Stimulated activated CD4-positive, alpha-beta T cell treated with anti-CD3 and anti-CD28 coated beads, Interleukin-1b, Interleukin-23, amount 100 ng/mL, for 1 hour (primary cell): Measurements from ENCODE around the gene NR5A2.

Source experiments
- DNase-seq, 2 donors: peaks; one replicate each; pipeline ENCODE4 v3.0.0-alpha.2; 2020; ENCODE audit warnings: low read depth in 2 of 2

Gene NR5A2

DNA sequence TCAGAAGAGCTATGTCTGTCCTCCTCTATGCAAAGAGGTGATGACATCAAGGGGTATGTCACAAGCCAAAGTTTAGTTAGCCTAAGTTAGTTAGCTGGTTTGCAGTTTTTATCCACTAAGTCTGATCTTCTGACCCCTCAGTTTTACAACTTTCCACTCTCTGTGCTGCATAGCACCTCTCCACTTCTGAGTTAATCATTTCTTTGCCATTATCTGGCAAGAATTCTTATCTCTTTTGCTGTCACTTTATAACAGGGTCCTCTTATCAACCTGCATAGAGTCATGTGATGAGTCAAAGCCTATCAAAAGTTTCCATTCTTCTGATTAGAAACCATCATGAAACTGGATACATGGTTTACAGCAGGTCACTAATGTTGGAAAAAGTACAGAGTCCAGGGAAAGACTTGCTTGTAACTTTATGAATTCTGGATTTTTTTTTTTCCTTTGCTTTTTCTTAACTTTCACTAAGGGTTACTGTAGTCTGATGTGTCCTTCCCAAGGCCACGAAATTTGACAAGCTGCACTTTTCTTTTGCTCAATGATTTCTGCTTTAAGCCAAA is at the start of gene NR5A2:
Gene NR5A2 (plus strand): TSS at position 447 of the 560 bp plus-strand sequence. CDS start 138 bp downstream, outside the sequence.
- no peak for DNase-seq

DNA sequence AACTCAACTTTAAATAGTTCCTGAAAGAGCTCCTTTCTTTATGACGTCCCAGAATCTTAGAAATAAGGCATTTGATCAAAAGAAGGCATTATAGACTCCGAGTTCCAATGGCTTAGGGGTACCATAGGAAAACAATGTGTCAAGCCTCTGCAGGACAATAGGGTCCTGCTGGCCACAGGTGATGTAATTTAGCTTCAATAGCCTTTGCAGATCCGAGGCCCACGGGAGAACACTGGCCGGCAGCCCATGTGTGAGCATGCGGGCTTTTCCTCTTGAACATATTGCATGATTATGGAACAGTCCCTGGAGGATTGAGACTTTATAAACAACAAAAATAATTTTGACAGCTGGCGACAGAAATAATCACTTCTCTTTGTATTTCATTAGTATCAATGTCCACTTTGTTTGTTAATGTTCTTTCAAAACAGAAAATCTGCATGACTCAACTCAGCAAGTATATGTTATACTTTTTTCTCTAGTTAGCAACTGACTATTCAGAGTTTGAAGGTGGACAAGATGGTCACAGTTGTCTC is 49.0 kb upstream of the NR5A2 start:
- no peak for DNase-seq

GRCh38 chr1:199979071-199979470 is 48.4 kb upstream of the NR5A2 start:
- DNase-seq, result no peak

- DNase-seq, result no peak
Measured at GRCh38 chr1:199981584-199981983, 45.9 kb upstream of the NR5A2 start.

DNA sequence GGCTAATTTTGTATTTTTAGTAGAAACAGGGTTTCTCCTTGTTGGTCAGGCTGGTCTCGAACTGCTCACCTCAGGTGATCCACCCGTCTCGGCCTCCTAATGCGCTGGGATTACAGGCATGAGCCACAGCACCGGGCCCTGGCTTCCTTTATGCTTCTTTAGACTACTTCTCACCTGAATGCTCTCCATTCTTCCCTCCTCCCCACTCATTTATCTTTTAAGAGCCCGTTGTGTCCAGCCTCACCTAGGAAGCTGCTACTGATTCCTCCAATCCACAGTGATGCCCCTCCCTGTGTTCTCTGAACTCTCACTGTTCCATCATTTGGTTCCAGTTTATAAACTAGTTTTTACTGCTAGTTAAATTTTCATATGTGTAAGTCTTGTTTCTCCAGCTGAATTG is 44.9 kb upstream of the NR5A2 start:
- DNase-seq, result no peak

GRCh38 chr1:199983531-199983930 is 44.0 kb upstream of the NR5A2 start:
- no peak for DNase-seq

DNA sequence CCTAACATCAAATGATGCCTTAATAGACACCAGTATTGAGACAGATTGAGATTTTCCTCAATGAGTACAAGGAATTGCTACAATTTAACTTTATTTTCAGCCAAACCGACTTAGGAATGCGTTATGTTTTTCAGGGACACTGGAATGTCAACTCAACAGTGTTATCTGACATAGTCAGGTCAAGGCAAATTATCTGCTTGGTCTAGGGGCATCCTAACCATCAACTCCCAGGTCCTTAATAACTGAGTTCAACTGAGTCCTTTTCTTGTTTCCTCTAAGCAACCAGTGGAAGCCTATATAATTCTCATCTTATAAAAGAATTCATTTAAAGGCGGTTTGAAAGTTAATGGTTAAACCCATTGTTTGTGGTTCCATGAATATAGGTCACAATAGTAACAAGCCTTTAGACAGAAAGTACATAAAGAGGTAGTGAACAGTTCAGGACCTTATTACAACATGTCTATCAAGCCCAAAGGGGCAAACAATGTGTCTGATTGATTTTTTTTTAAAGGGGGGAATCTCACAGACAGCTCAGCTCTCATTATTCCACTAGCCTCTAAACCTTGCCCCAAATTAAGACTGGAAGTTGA is 32.3 kb upstream of the NR5A2 start:
- no peak for DNase-seq

GRCh38 chr1:200005165-200005564 is 22.3 kb upstream of the NR5A2 start:
- no peak for DNase-seq

GRCh38 chr1:200006711-200007110 is 20.8 kb upstream of the NR5A2 start:
- no peak for DNase-seq

DNA sequence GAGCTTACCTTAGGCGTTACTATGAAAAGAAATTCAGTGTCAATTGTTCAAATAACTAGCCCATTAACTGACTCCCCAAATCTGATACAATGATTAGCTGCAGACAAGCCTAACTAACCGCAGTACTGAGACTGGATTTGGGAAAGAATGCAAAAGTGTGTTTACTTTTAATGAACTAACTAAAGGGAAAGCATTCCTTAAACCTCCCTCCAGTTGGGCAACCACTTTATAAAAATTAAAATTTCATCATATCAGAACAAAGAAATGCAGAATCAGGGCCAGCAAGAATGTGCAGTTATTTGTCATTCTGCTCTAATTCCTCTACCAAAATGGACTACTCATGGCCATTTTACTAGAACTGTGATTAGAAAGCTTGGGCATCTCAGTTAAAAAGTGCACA is 11.7 kb upstream of the NR5A2 start:
- DNase-seq, result no peak

DNA sequence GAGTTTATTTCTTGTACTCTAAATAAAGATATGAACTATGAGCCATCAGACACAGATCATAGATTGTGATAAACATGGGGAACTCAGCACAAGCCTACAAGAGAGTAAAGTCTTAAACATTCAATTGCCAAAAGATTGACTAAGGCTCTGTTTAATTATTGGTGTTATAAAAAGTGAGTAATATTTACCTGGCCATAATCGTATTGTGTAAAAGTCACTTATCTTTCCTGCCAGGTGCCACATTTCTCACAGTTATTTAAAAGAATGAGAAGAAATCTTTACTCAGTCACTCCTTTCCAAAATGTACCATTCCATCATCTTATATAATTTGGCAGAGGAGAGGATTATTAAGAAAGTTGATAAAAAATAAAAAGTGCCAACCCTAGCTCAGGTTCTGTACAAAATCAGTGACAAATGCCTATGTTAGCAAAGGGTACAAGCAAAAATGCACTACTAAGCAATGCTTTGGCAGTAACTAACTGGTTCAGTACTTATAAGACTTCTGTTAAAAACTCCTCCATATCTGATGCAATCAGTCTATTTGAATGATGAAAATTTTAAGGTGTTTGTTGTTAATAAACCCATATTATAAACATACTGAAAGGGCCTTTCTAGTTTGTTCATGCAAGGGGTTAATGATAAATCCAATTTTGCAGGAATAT is 5.8 kb upstream of the NR5A2 start:
- DNase-seq, result no peak

- no peak for DNase-seq
Measured at GRCh38 chr1:200022239-200022804, 5.2 kb upstream of the NR5A2 start.

DNA sequence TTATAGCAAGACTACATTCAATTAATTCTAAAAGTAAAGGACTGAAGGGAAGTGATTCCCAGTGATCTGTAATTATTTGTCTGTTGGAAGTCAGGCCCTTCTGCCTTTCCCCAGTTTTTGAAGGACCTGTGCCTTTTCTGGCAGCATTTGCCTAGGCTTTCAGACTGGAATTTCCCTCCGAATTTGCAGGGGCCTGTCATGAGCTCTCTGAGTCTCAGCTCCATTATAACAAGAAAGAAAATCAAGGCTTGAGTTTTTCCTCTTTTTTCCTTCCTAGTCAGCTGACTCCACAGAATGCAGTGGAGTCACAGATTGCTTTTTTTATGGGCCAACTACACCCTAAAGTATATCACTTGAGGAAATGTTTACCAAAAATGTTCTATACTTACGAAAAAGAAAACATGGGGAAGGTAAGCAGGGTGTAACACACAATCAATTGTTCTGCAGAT is 1.1 kb downstream of the NR5A2 start:
- DNase-seq, result no peak

- DNase-seq, result no peak
Measured at GRCh38 chr1:200029035-200029821, 1.7 kb downstream of the NR5A2 start.

- no peak for DNase-seq
Measured at GRCh38 chr1:200029822-200030152, 2.3 kb downstream of the NR5A2 start.

GRCh38 chr1:200030791-200031190 is 3.3 kb downstream of the NR5A2 start:
- no peak for DNase-seq

- DNase-seq, result no peak
Measured at GRCh38 chr1:200033511-200034261, 6.2 kb downstream of the NR5A2 start.

DNA sequence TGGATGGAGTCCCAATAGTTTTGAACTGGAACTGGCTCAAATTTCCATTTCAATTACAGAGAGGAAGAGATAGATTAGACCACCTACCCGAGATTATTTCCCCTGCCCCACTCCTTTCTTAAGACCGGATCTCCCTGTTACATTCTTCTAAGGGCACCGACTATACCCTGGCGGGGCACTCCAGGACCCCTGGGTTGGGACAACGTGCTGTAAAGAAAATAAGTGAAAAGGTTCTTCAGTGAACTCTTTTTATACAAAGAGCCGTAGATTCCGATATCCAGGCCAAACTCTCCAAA is 6.7 kb downstream of the NR5A2 start:
- DNase-seq, result no peak

GRCh38 chr1:200034761-200035396 is 7.4 kb downstream of the NR5A2 start:
- DNase-seq, result no peak

DNA sequence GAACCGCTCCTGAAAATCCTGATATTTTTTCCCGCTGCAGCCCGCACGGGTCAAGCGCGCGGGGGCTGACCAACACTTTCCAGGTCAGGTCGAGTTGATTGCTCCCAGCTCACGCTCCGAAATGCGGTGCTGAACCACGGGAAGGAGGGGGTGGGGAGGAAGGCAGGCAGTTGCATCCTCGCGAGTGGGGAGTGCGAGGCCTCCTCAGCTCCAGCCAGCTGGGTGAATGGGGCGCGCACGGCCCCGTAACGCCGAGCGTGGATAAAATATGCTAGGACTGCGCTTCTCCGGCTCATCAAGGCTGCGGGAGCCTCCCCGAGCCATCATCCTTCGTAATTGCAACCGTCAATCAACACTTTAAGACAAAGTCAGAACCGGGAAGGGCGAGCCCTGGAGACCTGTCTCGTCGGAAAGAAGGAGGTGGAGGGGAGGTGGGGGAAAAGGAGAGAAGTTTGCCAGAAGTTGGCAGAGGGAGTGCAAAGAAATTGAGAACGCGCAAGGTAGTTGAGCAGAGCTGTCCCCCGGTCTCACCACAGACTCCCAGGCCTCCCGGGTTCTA is 8.0 kb downstream of the NR5A2 start:
- DNase-seq, result no peak
